Measurements from ENCODE around the gene ANXA11.
"Not testable (repeated sequence)": the region's sequence is repeated elsewhere in the genome, so short reads cannot be mapped to it uniquely, and the experiment has no call there.

DNA sequence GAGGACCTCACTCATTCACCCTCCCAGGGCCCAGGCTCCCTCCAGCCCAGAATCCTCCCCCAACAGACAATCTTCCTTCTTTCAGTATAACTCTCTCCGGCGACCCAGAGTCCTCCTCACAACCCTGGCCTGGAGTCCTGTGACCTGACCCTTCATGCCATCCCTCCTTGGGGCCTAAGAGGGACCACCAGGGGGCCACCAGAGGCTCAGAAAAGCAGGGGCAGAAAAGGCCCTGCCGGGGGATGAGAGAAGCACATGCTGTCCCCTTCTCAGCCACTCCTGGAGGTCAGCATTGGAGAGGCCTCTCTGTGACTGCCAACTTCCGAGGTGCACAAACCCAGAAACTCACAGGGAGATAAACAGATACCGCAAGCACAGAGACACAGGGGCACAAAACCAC, 31.1 kb upstream of the ANXA11 start:
- not testable (repeated sequence) for TF ChIP-seq JUND (IDR thresholded peaks at IDR 0.05; ENCODE audit: low read length); POLR2A (IDR thresholded peaks at IDR 0.05; ENCODE audit: control extremely low read depth in 1 of 2, low read depth in 2 of 2, low read length in 2 of 2); SP1 (IDR thresholded peaks at IDR 0.05; ENCODE audit: low read depth, low read length); TEAD4 (IDR thresholded peaks at IDR 0.05; ENCODE audit: low read depth, low read length); TCF12 (IDR thresholded peaks at IDR 0.05; ENCODE audit: low read depth, low read length); MAFK (IDR thresholded peaks at IDR 0.05; ENCODE audit: low read depth, low read length); EZH2 (IDR thresholded peaks at IDR 0.05; ENCODE audit: low read depth, low read length, severe bottlenecking); EGR1 (IDR thresholded peaks at IDR 0.05; ENCODE audit: borderline replicate concordance, low read depth, low read length)
- peak in 1 of 3 experiments; percentile 14; a peak in 1 of 4 replicates for TF ChIP-seq CTCF (IDR thresholded peaks at IDR 0.05; ENCODE audit: control extremely low read depth in 1 of 3, insufficient read depth in 1 of 3, low read depth in 1 of 3, low read length in 3 of 3)
- TF ChIP-seq, protein P1, sequence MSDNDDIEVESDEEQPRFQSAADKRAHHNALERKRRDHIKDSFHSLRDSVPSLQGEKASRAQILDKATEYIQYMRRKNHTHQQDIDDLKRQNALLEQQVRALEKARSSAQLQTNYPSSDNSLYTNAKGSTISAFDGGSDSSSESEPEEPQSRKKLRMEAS (IDR thresholded peaks at IDR 0.05) = not testable (repeated sequence)
